ENCODE results near the gene BHLHE40.

BHLHE40 gene

DNA sequence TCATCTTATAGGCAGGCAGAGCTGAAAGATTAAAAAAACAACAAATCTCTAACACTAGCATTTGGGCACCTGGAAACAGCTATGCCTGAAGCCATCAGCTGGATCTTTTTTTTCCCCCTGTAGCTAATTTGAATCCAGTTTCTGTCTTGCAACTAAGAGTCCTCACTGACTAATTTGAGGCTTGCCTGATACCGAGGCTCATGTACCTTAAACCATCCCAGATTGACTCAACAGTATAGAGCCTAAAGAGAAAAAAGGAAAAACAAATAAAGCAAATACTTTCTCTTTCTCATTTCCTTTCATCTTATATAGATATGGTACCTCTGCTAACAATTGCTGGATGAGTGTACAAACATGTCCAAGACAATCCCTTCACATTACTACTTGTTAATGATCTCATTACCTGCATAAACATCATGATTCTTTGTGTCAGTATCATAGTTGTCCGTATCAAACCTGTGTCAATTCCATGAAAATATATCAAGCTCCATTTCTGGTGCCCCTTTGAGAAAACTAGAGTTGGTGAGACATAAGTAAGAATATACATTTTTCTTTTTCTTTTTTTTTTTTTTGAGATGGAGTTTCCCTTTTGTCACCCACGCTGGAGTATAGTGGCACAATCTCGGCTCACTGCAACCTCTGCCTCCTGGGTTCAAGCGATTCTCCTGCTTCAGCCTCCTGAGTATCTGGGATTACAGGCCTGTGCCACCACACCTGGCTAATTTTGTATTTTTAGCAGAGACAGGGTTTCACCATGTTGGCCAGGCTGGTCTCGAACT lies 43.1 kb downstream of the BHLHE40 start:
- DNase-seq, result no peak

DNA sequence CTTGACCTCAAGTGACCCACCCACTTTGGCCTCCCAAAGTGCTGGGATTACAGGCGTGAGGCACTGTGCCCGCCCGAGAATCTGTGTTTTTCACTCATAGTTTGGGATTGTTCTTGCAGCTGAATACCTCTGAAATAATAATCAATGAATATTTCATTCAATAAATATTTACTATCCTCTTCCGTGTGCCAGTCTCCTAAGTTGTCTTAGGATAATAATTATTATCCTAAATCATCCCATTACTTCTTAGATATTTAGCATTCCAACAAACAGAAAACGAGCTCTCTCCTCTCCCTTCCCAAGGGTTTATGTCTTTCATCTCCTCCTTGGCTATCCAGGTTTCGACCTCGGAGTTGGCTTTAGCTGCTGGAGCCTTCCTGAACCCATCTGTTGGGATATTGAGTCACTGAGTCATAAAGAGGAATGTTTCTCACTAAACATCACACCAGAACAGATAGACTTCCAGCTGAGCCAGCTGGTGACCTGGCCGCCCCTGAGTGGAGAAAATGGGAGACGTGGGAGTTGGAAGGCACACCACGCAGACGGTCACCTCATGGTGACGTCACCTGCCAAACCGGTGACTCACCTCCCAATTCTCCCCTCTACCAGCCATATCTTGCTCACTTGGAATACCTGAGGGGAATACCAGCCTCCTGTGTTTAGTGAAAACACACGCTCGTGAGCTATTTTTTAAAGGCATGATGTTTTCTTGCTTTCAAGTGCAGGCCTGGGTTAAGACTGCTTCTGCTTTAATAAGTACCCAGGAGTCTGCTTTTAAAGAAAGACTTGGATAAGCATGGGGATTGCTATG lies 43.9 kb downstream of the BHLHE40 start:
- DNase-seq, result no peak

DNA sequence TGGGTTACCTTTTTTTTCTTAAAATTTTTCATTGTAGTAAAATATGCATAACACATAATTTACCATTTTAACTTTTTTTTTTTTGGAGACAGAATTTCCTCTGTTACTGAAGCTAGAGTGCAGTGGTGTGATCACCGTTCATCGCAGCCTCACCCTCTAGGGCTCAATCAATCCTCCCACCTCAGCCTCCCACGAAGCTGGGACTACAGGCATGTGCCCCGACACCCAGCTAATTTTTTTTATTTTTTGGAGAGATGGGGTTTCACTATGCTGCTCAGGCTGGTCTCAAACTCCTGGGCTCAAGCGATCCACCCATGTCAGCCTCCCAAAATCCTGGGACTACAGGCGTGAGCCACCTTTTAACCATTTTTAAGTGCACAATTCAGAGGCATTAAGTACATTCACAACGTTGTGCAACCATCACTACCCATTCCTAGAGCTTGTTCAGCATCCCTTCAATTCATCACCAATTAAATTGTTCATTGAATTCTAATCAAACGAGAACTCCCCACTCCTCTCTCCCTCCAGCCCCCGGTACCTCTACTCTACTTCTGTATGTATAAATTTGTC lies 44.6 kb downstream of the BHLHE40 start:
- DNase-seq, result no peak

DNA sequence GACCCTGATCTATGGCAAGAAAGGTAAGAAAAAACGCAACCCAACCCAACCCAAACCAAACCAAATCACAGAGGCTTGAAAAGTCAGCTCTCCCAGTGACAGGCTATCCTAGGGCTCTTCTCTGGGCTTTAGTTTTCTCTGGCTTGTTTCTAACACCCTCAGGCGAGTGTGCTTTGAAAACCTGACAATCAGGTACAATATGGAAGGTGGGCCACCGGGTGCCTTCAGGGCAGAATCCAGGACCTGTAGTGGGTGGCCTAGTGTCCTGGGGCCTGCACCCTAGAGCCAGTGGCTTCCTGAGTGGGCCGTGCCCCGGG lies 46.8 kb downstream of the BHLHE40 start:
- DNase-seq, result no peak

DNA sequence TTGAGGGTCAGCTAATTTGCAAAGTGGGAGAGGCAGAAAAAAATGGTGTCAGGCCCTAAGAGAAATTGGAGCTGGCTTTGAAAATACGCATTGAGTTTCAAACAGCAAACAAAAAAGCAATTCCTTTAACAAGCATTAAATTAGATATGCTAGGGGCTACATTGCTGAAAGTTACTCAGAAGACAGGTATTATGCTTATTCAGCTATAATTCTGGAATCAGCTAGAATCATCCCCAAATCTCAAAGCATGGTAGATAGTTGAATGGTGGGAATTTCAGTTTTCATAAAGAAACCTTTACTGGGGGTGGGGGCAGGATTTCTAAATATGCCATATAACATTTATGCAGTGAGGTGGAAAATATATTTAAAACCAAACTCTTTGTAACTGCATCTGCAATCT lies 50.5 kb downstream of the BHLHE40 start:
- DNase-seq, result no peak

DNA sequence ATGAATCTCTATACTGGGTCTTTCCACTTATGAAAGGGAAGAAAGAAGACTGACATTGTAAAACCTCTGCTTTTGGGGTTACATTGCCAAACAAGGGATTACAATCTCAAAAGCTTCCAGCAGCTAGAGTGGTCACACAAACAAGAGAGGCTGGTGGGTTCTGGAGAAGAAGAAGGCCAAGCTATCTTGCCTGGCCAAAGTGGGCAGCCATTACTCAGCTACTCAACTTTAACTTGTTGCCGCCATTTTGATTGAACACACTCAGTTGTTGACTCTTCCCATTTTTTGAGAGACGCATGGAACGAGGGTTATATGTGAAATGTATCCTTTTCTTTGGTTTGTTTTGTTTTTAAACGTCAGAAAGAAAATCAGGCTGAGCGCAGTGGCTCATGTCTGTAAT lies 50.9 kb downstream of the BHLHE40 start:
- DNase-seq, result no peak

DNA sequence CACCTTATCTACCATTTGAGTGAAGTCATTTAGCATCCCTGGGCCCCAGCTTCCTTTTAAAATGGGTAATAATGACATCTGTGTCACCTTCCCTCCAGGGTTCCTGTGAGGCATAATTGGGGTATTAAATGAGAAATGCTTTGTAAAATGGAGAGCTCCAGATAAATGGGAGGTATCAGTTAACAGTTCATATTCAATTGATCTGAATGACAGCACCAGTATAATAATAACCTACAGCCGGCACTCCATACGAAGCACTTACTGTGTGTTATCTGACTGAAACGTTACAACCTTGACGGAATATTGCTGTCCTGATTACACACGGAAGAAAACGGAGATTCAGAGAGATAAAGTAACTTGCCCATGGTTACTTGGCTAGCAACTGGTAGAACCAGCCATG lies 53.6 kb downstream of the BHLHE40 start:
- no peak for DNase-seq

Measured in activated naive CD4-positive, alpha-beta T cell treated with anti-CD3 and anti-CD28 coated beads, Interleukin-2, amount 50 U/mL, for 16 hours (primary cell).